NB4 (cell line): ENCODE measurements around the gene DNAAF5.

Experiments used
- CTCF ChIP-seq: IDR thresholded peaks from one replicate; pipeline ENCODE4 v1.5.1; 2012; ENCODE audit warnings: low read depth, low read length
- MYC ChIP-seq: IDR thresholded peaks from 2 replicates; pipeline ENCODE4 v1.6.1; 2011; ENCODE audit warnings: low read depth, low read length
- POLR2A ChIP-seq: IDR thresholded peaks from 2 replicates; pipeline ENCODE4 v1.6.1; 2011; ENCODE audit warnings: mild to moderate bottlenecking; ENCODE audit not compliant: insufficient read length; ENCODE audit errors: extremely low read depth

- TF ChIP-seq CTCF: no peak
- no peak for TF ChIP-seq MYC
- TF ChIP-seq POLR2A: no peak
These were observed 98.9 kb downstream of the DNAAF5 start for GRCh38 chr7:825386-825785.
